ENCODE measurements around the gene MAGOHB.

MAGOHB gene

GRCh38 chr12:10554756-10555481 lies 58.5 kb downstream of the MAGOHB start:
- no peak for DNase-seq (ENCODE audit: low spot score)

- DNase-seq (ENCODE audit: low spot score) = no peak
These were observed 59.1 kb downstream of the MAGOHB start for GRCh38 chr12:10554228-10554755.

Data from HuH-7 (cell line).